ENCODE measurements around the gene TRIM24.
"Not testable (repeated sequence)": the region's sequence is repeated elsewhere in the genome, so short reads cannot be mapped to it uniquely, and the experiment has no call there.

TRIM24 gene

DNA sequence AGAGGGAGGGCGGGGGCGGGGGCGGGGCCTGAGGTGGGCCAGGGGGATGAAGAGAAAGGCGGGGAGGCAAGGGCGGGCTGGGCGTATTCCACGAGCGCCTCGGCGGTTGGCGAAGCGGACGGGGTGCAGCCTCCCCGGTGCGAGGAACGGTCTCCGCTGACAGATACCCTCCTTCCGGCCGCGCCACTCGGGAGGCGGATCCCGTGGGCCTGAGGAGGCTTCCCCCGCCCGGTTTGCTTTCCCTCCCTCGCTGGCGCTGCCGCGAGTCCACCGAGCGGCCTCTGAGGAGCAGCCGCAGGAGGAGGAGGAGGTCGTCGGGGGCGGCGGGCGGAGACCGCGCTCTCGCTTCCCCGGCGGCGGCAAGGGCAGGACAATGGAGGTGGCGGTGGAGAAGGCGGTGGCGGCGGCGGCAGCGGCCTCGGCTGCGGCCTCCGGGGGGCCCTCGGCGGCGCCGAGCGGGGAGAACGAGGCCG is at the start of gene TRIM24:
TRIM24 (plus strand) TSS at position 84 of the 473 bp plus-strand sequence; CDS start at position 374, 290 bp downstream.
- no peak for DNase-seq

DNA sequence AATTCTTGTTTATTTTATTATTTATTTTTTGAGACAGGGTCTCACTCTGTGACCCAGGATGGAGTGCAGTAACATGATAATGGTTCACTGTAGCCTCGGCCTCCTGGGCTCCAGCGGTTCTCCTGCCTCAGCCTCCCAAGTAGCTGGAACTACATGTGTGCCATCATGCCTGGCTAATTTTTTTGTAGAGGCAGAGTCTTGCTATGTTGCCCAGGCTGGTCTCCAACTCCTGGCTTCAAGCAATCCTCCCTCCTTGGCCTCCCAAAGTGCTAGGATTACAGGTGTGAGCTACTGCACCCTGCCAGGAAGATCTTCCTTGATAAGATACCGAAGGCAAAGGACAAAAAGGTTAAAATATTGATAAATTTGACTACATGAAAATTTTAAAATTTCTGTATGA is 48.0 kb upstream of the TRIM24 start:
- DNase-seq: not testable (repeated sequence)

DNA sequence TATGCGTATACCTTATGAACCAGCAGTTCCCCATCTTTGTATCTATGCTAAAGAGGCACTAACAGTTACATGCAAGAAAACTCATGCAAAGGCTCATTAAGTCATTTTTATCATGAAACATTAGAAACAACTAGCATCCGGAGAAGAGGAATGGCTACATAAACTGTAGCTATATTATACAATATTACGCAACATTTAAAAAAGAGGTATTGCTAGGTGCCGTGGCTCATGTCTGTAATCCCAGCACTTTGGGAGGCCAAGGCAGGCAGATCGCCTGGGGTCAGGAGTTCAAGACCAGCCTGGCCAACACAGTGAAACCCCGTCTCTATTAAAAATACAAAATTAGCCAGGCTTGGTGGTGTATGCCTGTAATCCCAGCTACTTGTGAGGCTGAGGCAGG is 47.1 kb upstream of the TRIM24 start:
- not testable (repeated sequence) for DNase-seq

DNA sequence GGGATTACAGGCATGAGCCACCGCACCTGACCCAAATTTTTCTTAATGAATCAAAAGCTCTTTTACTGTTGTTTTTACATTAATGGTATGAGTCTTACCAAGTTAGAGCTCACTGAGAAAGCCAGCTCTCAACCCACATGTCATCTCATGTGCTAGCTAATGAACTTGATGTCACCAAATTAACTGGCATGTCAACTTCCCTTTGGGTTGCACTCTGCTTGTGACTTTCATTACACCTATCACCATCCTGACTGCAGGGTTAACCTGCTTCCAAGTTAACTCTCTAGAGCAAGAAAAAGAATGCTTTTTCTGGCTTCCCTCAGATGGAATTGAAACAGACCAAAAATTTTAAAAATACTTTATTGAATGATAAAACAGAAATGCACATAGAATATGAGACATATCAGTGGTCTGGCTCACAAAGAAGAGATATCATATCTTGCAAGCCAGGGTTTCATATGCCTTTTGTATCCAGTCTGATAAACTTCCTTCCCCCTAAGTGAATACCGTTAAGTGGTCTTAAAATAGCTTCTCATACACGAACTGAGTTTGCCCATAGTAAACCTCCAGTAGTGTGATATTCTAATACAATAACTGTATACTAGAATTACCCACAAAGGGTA is 42.9 kb upstream of the TRIM24 start:
- peak; percentile 76 for DNase-seq

DNA sequence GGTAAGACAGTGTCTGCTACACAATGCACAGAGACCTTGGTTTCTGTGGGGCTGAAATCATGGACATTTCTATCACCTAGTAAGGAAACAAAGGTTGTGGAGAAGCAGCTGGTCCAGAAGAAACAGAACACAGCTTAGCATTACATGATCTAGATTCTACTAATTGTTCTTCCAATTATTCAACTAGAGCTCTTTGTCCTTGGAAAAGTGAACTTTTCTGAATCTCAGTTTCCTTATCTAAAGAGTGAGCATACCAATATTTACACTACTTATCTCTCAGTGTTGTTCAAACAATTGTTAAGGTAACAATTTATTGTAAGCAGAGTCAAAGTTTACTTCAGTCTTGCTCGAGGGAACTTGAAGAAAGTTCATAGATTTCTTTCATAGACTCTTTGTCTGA is 42.3 kb upstream of the TRIM24 start:
- no peak for DNase-seq

DNA sequence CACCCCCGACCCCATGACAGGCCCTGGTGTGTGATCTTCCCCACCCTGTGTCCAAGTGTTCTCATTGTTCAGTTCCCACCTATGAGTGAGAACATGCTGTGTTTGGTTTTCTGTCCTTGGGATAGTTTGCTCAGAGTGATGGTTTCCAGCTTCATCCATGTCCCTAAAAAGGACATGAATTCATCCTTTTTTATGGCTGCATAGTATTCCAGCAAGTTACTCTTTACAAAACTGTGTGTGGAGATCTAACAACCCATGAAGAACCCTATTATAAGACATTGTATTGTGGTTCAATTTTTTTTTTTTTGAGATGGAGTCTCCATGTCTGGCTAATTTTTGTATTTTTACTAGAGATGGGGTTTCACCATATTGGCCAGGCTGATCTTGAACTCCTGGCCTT is 41.7 kb upstream of the TRIM24 start:
- DNase-seq: not testable (repeated sequence)

DNA sequence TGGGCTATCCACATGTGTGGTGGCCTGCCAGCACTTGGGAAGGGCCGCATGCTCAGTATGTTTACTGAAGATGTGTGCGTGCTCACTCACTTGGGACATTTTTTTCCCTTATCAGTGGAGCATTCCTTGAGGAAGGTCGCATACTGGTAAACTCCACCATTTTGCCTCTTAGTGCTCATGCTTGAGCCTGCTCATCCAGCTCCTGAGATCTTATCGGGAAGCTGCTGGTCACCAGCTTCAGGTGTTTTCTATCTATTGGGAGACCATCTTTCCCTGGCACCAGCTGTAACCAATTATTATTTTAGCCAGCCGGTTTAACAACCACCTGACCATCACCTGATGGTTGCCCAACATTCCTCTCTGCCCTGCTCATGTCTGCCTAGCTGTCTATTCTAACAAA is 35.0 kb upstream of the TRIM24 start:
- no peak for DNase-seq

DNA sequence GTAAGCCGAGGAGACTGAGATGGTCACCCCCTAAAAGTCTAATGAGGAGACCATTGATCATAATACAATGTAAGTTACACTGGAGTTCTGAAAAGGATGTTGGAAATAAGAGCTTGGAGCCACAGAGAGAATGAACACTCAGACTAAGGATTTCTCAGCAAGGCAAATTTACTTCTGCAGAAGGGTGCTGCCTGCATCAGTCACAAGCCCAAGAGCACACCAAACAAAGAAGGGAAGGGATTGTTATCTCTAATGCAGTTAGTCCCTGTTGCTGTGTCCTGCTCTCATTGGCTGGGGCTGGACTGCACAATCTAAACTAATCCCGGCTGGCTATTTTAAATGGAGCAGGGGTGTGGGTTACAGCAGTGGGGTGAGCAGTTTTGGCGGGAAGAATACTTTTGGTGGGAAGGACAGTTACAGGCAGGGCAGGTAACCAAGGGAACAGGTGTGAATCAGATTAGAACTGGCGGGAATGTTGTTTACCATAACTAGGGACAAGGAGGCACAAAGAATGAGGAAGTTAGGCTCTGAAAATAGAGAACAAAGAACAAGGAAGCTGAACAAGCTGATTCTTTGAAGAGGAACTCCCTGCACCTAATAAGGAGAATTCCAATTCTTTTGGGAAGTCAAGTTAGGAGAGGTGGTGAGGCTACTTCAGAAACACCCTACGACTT is 30.3 kb upstream of the TRIM24 start:
- DNase-seq: peak; percentile 13

DNA sequence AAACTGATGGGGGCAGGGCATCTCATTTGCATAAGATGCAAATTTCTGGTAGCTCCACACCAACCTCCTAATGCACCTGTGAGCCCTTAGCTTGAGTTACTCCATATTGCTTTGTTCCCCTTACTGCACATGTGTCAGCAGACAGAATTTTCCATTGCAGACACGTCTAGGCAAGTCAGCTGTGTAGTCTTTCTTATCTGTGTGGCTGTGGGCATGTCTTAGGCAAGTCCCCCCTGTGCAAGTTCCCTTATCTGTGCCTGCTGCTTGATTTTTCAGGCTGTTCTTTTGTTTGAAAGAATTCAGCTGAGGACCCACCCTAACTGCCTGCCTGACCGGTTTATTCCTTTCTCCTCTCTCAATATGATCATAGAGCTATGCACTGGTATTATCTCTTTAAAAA is 28.5 kb upstream of the TRIM24 start:
- peak; percentile 53 for DNase-seq

DNA sequence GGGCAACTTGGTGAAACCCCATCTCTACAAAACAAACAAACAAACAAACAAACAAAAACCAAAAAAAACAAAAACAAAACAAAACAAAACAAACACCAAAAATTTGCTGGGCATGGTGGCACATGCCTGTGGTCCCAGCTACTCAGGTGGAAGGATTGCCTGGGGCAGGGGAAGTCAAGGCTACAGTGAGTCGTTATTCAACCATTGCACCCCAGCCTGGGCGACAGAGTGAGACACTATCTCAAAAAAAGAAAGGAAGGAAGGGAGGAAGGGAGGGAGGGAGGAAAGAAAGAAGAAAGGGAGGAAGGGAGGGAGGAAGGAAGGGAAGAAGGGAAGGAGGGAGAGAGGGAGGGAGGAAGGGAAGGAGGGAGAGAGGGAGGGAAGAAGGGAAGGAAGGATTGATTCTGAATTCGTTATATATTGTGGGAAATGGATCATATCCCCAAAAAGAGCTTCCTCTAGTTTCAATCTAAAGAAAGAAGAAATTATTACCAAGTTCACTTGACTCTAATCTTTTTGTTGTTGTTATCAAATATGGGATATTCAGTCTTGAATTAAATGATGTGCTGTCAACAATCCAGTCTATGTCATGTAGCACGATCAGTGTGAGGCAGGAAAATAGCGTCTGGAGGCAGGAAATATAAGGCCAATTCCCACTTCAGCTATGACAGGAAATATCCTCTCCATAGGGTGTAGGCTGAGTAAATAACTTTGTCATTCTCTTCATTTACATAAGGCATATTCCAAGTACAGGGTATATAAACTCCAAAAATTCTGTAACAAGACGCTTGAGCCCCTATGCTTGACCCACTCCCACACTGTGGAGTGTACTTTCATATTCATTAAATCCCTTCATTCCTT is 26.2 kb upstream of the TRIM24 start:
- no peak for DNase-seq

DNA sequence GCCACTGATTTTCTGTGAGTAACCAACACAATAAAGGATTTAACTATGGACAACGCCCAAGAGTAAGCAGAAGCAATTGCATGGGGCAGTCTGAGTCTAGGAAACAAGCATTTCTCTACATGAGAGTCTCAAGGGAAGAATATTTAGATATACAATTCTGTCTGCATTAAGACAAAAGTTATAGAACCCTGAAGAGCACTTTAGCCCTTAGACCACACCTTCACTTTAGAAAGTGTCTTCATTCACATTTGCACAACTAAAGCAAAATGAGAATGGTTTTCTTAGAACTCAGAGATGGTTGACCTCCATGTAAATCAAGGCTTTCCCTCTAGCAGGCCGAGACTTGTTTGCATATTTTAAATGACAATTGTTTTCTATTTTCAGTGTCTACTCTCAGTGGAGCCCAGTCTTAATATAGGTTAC is 25.5 kb upstream of the TRIM24 start:
- DNase-seq: no peak

DNA sequence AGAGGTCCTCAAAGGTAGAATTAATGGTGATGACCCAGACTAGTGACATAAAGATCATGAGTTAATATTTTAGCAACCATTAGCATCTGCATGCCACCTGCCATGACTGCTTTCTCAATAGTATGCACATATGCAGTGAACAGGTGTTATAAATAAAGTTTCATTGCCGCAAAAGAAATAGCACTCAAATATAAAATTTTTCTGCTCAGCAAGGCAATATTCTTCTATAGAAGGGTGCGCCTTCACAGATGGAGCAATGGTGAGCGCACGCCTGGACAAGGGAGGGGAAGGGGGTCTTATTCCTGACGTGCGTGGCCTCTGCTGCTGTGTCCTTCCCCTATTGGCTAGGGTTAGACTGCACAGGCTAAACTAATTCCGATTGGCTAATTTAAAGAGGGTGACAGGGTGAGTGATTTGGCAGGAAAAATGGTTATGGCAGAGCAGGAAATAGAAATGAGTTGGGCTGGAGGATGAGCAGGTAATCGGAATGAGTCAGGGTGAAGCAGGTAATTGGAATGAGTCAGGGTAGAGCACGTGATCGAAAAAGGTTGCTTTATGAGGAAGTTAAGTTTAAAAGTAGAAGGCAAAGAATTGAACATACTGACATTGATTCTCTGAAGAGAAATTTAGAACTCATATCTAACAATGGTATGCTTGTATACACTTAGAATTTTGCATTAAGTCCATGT is 24.7 kb upstream of the TRIM24 start:
- DNase-seq: no peak

DNA sequence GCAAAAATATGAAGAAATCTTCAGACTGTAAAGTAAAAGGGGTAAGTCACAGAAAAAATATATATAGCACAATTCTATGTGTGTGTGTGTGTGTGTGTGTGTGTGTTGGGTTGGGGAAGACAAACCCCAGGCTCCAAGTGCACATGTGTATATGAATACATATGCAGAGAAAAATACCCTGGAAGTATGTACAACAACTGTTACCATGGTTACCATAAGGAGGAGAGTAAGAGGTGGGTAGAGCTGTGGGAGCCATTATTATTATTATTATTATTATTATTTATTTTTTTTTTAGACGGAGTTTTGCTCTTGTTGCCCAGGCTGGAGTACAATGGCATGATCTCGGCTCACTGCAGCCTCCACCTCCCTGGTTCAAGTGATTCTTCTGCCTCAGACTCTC is 23.7 kb upstream of the TRIM24 start:
- no peak for DNase-seq

DNA sequence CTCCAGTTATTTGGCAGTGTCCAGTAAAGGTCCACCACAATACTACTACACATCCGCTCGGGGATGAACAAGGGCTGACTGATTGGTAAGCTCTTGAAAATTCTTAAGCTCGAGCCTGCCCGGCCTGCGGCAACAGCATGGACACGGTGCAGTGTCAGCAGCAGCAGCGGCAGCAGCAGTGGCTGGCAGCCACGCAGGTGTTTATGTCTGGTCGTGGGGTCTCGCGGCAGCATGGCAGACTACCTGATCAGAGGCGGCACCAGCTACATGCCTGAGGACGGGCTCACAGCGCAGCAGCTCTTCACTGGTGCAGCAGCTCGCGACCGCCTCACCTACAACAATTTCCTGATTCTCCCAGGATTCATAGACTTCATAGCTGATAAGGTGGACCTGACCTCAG is 19.6 kb upstream of the TRIM24 start:
- DNase-seq: no peak

DNA sequence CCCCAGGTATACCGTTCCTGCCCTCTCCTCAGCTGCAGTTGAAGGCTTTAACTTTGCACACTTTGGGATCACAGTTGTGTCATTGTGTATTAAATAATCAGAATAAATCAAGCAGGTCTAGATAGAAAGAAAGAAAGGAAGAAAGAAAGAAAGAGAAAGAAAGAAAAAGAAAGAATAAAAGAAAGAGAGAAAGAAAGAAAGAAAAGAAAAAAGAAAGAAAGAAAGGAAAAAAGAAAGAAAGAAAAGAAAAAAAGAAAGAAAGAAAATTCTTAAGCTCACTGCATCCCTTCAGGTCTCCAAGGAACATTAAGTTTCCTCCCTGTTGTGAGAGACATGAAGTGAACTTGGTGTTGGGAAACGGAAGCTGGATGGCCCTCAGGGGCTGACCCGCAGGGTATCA is 17.2 kb upstream of the TRIM24 start:
- no peak for DNase-seq

DNA sequence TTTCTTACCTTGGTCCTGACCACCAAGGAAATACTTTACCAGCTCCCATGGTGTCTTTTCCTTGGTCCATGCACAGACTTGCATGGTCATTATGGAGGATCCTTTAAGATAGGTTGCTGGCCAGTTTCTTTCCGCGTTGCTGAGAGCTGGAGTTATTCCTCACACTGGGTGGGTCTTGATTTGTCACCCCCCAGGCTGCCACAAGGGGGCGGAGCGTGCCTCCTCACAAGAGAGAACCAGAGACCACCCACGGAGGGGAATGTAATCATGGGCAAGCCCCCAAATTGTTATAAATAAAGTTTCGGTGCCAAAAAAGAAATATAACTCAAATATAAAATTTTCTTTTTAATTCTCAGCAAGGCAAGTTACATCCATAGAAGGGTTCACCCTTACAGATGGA is 10.5 kb upstream of the TRIM24 start:
- no peak for DNase-seq

DNA sequence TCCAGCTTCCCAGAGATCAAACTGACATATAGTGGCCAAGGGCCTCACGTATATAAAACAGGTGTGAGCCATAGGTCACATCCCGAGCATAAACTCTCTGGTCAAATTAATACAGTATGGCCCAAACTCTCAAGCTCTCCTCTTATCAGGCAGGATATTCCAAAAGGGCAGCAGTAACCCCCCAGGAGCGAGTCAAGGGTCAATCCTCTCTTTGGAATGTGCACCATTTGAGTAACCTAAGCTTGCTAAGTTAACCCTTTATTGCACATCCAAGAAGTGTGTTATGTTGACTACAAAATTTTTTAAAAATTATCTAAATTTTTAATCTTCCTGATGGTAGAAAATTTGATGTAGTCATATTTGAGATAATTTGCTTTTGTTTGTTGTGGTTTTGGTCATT is 4.5 kb upstream of the TRIM24 start:
- no peak for DNase-seq

DNA sequence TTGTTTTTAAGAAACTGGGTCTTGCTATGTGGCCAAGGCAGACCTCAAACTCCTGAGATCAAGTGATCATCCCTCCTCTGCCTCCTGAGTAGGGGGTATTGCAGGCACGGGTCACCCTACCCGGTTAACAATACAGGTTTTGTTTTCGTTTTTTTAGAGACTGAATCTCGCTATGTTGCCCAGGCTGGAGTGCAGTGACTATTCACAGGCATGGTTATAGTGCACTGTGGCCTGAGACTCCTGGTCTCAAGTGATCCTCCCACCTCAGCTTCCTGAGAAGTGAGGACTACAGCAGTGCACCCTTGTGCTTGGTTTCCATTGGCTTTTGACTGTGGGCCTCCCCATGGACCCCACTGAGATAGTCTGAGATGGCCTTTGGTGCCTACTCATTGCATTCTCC is 3.8 kb upstream of the TRIM24 start:
- no peak for DNase-seq

DNA sequence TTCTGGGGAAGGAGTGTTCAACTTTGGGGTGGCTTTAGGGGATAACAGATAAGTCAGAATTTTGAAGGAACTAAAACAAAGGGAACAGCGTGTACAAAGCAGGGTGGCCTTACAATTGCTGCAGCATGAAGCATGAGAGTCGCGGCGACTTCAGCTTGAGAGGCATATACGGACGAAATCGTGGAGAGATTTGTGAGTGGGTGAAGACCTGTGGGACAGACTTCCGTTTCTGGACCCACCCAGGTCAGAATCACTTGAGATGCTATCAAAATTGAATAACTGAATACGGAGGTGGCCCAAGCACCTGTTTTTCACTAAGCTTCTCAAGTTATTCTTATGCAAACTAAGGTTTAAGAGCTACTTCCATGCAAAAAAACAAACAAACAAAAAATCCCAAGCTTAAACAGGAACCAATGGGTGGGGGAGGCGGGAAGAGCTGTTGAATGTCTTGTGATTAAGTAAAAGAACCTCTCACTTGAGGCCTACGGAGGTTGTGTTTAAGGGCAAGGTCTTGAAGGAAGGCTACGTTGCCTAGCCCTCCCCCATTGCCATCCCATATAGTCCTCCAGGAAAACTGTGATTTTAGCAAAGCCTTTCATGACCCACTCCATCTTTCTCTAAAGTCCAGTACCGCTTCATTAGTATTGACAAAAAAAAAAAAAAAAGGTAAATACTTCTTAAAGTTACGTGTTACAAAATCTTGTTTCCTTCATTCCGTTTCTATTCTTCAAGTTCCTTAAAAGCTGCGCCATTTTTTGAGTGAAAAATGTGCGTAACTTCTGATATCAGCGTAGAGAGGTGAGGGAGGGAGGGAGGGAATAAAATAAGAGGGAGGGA is 1.3 kb upstream of the TRIM24 start:
- DNase-seq: no peak

DNA sequence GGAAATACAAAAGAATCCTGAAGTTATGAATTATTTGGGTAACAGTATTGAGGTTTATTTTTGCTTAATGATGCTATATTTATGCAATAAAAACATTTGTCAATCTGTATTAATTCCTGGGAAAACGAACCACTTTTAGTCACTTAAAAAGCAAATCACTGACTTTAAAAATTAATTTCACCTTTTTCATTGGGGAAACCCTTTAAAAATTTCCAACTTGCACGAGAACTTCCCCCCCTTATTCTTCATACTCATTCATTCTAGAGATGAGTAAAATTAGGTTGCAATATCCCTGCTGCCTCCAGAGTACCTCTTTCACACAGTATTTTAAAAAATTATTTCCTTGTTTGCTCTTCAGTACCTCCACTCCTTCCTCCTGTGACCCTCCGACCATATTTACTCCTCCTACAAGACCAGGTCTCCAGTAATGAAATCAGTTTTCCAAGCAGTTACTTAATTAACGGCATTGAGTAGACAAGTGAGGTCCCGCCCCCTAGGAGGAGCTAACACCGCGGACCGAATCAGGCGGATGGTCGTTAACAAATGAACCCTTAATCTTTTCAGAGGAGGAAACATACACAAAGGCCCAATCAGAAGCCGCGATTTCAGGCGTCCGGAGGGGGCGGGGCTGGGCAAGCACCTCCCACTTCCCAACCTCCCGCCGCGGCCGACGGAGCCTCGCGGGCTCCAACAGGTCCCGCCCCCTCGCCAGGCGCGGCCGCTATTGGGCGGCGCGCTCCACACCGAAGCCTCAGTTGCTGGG is 465 bp upstream of the TRIM24 start:
- DNase-seq: peak; percentile 95
